GM19455 (cell line): ENCODE measurements around the gene SLFN5.
"Not testable (repeated sequence)": the region's sequence is repeated elsewhere in the genome, so short reads cannot be mapped to it uniquely, and the experiment has no call there.

Source experiments
- ATAC-seq: cut with Tn5 transposase; IDR thresholded peaks from one replicate; pipeline ENCODE4 v1.9.1; 2021; ENCODE audit not compliant: unreplicated experiment

SLFN5 gene

DNA sequence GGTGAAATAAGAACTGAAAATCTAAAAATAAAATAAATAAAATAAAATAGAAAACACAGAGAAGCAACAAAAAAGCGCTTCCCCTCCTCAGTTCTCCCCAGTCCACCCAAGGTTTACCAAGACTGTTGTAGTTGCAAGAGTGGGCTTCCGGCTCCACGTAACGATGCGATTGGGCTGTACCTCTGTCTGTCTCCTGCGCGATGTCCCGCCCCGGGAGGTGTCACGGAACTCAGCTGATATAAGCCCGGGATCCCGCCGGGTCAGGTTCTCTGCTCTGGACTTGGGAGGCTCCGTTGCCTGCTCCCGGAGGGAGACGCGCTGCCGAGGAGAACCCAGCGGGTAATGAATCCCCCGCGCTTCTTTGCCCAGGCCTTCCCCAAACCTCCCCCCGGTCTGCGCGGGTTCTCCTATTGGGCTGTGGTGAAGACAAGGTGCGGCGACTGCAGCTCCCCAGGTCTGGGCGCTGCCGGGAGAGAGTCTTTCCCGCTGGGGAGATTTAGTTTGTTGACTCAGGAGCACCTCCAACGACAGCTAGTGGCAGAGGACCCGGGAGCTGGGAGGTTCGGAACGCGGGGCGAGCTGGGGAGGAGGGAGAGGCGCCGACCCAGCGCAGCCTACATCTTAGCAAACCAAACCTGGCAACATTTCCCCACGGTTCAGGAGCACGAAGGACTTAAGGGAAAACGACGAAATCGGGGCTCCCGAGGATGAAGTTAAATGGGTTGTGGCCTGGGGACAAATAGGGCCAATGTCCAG is at the start of gene SLFN5:
Gene SLFN5, plus strand, starts transcription at position 268 of the 756 bp plus-strand sequence. CDS start 15,619 bp downstream, outside the sequence.
- ATAC-seq: peak; percentile 89

DNA sequence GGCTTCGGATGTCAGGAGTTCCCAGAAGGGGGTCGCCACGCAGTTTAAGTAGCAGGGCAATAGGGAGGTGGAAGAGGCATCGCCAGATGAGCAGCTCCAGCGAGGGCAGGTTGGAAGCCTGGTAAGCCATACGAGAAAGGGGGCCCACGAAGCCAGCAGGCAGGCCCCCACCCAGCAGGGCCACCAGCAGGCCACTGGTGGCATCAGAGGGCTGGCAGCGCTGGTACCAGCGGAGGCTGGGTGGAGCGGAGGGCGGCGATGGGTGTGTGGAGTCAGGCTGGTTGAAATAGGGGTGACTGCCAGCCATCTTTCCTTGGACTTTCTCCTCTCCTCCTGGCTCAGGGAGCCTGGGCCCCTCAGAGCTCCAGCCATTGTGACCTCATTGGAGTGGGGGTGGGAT is 48.9 kb upstream of the SLFN5 start, which contains the start of gene SLC35G3:
Gene SLC35G3, minus strand, starts transcription at position 393 of the 400 bp plus-strand sequence. Its CDS starts 86 bp downstream, at position 307.
- ATAC-seq: not testable (repeated sequence)

DNA sequence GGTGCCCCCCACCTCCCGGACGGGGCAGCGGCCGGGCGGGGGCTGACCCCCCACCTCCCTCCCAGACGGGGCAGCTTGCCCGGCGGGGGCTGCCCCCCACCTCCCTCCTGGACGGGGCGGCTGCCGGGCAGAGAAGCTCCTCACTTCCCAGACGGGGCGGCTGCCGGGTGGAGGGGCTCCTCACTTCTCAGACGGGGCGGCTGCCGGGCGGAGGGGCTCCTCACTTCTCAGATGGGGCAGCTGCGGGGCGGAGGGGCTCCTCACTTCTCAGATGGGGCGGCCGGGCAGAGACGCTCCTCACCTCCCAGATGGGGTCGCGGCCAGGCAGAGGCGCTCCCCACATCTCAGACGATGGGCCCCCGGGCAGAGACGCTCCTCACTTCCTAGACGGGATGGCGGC is 47.8 kb upstream of the SLFN5 start:
- ATAC-seq: not testable (repeated sequence)

- ATAC-seq: not testable (repeated sequence)
Measured at GRCh38 chr17:35202582-35202981, 40.3 kb upstream of the SLFN5 start.

DNA sequence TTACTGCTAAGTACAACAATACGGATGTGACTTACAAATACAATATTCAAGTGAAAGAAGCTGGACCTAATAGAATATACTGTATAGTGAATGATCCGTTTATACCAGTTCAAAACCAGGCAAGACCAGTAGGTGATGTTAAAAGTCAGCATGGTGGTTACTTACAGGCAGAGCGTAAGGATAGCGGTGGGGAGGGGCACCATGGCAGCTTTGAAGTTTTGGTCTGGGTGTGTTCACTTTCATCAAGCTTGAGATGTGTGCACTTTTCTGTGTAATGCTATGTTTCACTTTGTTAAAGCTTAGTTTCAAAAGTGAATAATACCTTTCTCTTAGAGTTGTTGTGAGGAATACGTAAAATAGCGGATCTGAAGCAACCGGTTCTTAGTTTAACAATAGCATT is 32.1 kb upstream of the SLFN5 start:
- ATAC-seq: no peak

DNA sequence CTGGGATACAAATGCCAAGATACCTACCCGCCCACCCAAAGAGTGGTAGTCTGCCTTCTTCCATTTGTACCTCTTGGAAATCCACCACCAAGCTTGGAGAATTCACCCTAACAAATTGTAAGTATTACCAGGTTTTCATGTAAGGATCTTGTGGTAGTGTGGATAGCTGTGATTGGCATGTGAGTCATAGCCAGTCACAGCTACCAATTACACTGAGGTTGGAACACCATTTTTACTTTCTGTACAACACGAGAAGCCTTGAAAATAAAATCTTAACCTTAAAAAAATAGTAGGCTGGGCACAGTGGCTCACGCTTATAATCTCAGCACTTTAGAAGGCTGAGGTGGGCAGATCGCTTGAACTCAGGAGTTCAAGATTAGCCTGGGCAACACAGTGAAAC is 30.2 kb upstream of the SLFN5 start:
- ATAC-seq: no peak

- no peak for ATAC-seq
Measured at GRCh38 chr17:35213412-35213940, 29.4 kb upstream of the SLFN5 start.

DNA sequence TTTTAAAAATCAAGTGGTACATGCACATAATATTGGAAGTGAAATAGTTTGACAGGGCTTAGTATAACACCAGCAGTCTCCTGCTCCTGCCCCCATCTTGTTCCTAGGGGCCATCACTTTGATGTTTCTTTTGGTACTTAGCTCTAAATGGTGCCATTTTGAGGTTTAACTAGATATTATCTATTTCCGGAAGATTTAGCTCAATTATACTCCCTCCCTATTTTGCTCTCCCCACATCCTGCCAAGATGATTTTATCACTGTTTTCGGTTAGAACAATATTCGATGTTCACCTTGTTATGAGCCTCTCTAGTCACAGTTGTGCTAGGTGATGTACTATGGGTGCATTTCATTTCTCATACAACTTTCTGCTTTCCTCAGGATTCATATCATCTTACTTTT is 28.7 kb upstream of the SLFN5 start:
- ATAC-seq: no peak

- ATAC-seq: no peak
Measured at GRCh38 chr17:35214631-35215273, 28.1 kb upstream of the SLFN5 start.

DNA sequence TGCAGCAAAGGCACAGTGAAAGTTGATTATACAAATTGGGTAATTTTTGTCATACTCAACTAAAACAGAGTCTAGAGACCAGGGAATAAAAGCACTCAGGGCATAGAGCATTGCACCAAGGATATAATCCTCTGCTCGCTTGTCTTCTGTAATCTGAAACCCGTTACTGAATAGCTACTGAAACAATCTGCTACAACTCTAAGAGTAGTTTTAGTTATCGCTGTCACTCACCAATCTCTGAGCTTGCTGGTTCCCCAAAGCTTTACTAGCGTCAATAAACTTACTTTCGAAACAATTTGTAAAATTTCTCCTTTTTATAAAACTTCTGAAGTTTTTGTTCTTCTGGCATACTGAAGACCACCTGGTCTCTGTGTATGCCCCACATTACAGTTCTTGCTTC is 25.8 kb upstream of the SLFN5 start:
- no peak for ATAC-seq

DNA sequence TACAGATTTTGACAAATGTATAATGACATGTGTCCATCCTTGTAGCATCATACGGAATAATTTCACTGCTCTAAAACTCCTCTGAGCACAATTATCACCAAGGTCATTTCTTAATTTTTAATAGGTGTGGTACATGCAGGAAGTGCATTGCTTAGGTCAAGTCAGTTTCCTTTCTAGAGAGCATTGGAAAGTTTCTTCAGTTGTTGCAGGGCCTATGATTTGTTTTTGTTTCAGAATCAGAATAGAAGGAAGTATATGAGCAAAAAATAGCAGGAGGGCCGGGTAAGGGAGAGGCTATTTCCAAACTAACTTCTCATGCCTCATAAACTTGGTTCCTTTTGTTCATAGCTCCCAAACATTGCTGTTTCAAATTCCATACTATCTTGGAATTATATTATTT is 24.0 kb upstream of the SLFN5 start:
- ATAC-seq: no peak

GRCh38 chr17:35222452-35222851 is 20.4 kb upstream of the SLFN5 start:
- no peak for ATAC-seq

- ATAC-seq: no peak
Measured at GRCh38 chr17:35224436-35224835, 18.4 kb upstream of the SLFN5 start.

GRCh38 chr17:35227546-35227945 is 15.3 kb upstream of the SLFN5 start:
- ATAC-seq: no peak

DNA sequence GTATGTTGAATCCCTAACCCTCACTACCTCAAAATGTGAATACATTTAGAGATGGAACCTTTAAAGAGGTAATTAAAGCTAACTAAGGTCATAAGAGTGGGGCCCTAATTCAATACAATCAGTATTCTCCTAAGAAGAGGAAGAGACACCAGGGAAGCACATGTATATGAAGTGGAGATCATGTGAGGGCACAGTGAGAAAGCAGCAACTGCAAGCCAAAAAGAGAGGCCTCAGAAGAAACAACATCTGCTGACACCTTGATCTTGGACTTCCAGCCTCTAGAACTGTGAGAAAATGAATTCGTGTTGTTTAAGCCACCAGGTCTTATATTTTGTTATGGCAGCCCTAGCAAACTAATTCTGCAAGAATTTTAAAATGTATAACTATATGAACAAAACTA is 13.2 kb upstream of the SLFN5 start:
- no peak for ATAC-seq

DNA sequence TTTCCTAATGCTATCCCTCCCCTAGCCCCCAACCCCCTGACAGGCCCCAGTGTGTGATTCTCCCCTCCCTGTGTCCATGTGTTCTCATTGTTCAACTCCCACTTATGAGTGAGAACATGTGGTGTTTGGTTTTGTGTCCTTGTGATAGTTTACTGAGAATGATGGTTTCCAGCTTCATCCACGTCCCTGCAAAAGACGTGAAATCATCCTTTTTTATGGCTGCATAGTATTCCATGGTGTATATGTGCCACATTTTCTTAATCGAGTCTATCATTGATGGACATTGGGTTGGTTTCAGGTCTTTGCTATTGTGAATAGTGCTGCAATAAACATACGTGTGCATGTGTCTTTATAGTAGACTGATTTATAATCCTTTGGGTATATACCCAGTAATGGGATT is 8.6 kb upstream of the SLFN5 start:
- not testable (repeated sequence) for ATAC-seq

DNA sequence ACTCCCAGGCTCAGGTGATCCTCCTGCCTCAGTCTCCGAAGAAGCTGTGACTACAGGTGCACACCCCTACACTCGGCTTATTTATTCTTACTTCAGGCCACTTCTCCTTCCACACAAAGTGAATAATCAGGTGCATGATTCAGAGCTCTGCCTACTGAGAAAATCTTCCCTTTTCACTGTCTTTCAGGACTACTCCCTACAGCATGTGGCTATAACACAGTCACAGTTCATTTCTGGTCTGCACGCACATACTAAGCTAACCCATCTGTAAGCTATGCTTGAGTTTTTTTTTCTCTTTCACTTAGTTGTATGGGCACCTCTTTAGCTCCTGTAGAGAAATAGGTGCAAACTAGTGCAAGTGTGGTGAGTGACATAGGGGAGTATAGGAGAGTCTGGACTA is 7.6 kb upstream of the SLFN5 start:
- no peak for ATAC-seq

- no peak for ATAC-seq
Measured at GRCh38 chr17:35235917-35236316, 7.0 kb upstream of the SLFN5 start.

GRCh38 chr17:35236821-35237220 is 6.1 kb upstream of the SLFN5 start:
- no peak for ATAC-seq

DNA sequence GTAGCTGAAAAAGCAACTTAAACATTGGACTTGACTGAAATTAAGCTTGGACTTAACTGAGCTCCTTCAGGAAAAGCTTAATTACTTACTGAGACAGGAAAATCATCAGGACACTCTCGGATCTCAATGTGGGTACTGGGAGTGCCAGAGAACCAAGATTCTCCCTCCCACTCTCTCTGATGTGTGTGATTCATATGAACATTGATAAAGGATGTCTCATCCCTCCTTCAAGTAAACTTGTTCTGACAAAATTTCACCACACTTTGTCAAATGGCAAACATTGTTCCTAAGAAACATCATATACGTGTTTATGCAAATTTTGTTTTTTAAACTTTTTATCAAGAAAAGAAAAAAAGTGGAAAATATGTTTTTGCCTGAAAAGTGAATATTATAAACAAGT is 4.1 kb upstream of the SLFN5 start:
- ATAC-seq: no peak

DNA sequence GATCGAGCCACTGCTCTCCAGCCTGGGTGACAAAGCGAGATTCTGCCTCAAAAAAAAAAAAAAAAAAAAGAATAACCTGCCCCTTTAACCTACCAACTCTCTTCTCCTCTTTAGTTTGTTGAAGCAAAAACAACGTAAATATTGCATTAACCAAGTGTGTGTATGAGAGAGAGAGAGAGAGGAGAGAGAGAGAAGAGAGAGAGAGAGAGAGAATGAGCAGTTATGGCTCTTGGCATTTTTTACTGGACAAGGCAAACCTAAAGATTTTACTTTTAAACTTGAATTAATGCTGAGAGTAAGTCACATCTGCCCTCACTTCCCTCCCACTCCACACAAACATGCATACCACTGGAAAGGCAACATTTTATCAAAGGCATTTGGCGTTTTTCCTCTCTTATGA is 3.0 kb upstream of the SLFN5 start:
- no peak for ATAC-seq

DNA sequence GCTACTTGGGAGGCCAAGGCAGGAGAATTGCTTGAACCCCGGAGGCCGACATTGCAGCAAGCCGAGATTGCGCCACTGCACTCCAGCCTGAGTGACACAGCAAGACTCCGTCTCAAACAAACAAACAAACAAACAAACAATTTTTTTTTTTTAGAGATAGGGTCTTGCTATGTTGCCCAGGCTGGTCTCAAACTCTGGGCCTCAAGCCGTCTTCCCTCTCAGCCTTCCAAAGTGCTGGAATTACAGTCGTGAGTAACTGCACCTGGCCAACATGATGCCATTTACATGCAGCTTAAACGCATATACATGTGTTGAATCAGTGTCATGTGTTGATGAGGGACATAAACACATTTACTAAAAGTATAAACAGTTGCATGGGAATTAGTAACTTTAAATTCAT is 2.0 kb upstream of the SLFN5 start:
- ATAC-seq: no peak
